GM21717 (cell line): ENCODE measurements around the gene ABRACL.
"Not testable (repeated sequence)": the region's sequence is repeated elsewhere in the genome, so short reads cannot be mapped to it uniquely, and the experiment has no call there.

Experiments
- ATAC-seq: cut with Tn5 transposase; IDR thresholded peaks from one replicate; pipeline ENCODE4 v1.9.1; 2021; ENCODE audit warnings: mild to moderate bottlenecking, moderate library complexity; ENCODE audit not compliant: unreplicated experiment

The ABRACL gene, protein sequence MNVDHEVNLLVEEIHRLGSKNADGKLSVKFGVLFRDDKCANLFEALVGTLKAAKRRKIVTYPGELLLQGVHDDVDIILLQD

DNA sequence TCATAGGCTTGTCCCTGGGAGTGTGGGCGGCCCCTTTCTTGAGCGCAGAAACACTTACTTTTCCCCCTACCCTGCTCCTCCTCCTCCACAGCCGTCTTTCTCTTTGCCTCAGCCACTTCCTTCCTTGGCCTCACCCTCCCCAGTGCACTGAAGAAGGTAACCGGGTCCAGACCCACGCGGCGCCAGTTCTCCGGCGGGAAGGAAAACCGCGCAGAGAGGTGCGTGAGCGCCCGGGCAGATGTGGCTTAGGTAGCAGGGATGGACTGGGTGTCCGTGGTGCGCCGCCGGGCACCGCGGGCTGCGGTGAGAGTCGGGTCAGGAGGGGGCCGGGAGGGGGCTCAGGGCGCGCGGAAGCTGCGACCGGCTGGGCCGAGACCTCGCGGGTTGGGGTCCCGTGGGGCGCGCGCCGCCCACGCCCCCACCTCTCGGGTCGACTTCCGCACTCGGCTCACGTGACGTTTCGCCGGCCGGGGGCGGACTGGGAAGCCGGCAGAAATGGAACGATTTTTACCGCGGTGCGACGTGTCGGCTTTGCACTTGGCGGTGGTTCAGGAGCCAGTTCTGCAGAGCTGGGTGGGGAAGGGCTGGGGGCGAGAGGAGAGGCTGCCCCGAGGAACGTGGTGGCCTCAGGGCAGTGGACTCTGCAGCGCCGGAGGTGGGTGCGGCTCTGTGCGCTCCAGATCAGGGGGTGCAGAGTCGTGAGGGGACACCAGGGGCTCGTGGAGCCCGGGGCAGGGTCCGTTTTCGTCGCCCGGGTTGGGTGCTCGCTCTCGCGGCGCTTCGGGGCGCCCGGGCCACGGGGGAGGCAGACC, at the start of gene ABRACL:
Gene ABRACL (plus strand): TSS at position 88 of the 812 bp plus-strand sequence. CDS start 5,416 bp downstream, outside the sequence.
- peak; percentile 71 for ATAC-seq

DNA sequence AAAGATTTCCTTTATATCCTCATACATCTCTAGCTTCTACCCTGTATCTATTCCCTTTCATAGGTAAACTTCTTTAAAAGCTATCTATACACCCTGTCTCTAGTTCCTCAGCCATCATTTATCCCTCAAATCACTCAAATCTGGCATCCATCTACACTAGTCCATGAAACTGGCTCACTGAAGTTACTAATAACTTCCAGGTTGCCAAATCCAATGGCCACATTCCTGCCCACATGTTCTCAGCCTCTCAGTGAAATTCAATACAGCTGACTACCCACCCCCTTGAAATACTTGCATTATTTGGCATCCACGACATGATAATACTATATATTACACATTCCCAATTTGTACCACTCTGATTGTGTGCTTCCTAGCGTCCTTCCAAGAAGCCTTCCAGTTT, 49.2 kb upstream of the ABRACL start:
- ATAC-seq: no peak

DNA sequence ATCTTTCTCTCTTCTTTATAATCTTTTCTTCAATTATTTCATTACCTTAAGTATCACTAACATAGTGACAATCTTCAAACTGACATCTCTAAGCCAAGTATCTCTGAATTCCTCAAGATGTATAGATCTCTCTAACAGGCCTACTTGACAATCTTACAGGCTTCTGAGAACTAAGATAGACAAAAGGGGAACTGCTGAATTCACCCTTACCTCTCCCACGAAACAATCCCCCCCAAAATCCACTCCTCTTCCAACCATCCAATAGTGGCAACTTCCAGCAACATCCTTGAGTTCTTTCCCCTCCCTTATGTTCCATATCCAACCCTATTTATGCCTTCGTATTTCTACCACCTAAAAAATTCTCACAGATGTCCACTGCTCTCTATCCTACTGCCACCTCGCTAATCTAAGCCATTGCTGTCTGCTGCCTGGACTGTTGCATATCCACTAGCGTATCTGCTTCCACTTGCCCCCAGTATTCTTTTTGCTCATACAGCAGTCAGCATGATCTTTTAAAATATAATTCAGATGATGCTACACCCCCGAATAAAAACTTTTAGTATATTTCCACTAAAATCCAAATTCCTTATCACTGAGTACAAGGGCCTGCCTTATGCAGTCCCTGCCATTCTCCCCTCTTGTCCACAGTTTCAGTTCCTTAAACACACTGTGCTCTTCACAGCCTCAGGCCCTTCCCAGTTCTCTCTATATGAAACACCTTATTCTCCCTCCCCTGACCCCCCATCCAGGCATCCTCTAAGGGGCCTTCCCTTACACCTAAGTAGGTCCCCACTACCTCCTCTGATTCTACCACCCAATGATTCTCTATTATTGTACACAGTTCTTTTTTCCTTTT, 48.5 kb upstream of the ABRACL start:
- peak; percentile 60 for ATAC-seq

DNA sequence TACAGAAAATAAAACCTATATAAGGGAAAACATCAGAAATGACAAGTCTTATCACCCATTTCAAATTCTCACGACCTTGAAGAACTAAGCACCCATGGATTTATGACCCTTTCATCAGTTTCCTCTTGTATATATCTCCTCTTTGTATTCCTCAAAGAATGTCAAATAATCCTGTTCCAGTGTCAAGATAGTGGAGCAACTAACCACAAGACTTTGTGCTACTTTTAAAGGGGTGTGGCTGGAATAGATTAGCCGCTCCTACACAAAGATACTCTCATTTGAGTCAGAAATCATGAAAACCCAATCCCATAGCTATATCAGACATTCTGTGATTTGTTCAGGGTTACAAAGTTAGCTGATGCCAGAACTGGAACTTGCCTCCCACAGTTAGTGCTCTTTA, 47.1 kb upstream of the ABRACL start:
- no peak for ATAC-seq

DNA sequence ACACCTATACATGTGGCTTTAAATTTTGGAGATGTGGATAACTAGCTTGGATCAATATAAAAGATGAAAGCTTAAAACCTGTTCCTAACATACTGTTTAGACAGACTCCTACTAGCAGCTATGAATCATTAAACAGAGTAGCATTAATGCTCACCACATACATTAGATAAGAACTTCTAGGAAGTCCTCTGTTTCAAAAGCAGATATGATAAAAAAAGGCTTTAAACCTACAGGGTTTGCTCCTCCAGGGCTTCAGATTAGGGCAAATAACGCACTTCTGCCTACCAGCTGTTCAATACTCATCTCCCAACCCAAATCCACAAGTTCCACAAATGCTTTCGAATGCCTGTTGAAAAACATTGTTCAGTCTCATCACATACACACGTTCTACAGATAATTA, 42.0 kb upstream of the ABRACL start:
- no peak for ATAC-seq

DNA sequence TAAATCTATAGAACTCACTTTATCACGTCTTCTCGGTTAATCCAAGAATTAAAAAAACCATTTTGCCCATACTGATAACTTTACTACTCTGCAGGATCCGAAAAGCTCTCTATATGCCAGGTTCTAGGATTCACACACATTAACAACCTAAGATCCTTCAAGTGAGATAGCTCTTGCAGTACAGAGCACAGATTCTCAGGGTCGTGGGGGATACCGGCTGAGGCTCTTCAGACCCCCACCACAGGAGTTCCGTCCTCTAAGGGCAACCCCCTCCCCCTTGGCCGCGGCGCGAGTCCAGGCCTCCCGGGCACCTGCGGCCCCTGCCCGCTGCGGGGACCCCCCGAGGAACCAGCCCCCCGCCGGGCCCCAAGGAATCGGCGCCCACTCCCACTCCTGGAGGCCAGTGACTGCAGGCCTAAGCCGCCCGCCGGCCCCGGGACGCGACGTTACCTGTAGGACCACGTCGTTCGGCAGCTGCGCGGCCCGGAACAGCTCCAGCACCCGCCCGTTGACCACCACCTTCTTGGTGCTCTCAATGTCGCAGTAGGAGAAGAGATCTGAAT, 41.4 kb upstream of the ABRACL start:
- peak; percentile 2 for ATAC-seq

DNA sequence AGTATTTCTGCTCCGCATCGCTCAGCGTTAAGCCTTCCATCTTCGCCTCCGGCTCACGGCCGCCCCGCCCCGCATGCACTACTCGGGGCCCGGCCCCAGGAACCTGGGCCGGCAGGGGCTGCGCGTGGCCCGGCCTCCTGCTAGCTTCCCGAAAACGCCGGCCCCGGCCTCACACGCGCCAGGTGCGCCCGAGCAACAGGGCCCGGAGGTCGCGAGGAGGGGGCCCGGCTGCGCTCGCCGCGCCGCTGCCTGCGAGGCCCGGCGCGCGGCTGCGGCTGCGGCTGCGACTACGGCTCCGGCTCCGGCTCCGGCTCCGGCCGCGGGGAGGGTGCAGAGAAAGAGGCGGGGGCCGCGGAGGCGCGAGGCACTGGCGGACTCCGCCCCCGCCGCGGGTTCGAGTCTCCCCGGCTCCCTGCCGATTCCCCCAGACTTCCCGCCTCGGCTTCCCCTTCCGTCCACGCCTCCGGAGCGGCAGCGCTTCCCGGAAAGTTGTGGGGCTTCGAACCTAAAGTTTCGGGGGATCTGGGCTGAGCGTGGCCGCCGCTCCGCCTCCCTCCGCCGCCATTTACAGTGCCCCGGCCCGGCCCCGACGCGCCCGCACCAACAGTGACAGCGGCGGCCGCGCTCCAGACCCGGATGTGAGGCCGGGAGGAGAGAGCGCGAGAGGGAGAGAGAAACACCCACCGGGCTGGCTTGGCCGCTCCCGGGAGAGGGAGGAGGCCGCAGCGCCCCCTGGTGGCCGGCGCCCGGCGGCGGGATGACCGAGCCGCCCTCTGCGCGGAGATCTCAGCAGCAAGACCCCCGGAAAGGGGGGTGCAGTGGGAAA, 40.7 kb upstream of the ABRACL start, which contains the start of gene REPS1:
Gene REPS1 (minus strand): TSS at position 611 of the 826 bp plus-strand sequence. CDS start 571 bp downstream, at position 40.
- peak; percentile 97 for ATAC-seq

DNA sequence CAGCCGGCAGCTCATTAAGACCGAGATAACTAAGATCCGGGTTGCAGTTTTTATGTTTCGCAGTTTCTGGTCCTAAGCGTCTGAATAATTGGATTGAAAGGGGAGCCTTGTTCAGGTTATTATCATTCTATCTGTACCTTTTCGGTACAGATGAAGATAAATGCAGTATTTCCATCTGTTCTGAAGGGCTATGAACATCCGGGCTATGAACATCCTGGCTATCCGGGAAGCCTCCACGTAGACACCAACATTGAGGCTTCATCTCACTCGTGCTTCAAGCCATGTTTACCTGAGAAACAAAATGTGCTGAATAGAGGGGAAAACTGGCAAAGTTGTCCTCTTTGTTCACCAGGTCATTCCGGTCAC, 40.1 kb upstream of the ABRACL start:
- peak; percentile 17 for ATAC-seq

DNA sequence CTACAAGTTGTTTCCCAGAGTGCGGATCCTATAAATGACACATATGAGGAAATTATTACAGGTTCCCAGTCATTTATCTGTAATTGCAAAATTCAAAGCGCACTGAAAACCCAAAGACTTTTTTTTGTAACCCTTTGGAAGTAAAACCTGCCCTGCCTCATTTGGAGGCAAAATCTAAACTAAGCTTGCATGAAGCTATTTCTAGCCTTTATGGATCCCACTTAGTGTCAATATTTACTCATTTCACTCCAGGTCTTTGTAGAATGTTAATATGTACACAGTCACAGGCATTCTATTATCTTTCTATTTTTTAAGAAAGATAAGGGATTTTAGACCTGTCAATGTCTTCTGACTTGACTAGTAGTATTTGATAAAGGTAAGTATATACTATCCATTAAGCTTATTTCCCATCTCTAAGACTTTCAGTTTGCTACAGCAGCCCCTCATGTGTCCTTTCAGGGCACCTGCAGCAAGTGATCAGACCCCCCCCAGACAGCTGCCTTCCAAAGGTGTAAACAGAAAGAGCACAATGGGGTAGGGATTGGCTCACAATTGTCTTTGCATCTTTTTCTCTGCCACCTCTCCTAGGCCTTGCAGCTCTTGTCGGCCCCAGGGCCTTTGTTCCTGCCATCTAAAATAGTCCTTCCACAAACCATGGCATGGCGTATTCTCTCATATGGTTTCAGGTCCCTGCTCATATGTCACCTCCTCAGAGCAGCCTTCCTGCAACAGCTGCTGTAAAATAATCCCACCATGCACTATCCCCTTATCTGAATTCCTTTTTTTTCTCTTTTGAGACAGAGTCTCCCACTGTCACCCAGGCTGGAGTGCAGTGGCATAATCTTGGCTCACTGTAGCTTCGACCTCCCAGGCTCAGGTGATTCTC, 39.2 kb upstream of the ABRACL start:
- ATAC-seq: no peak

DNA sequence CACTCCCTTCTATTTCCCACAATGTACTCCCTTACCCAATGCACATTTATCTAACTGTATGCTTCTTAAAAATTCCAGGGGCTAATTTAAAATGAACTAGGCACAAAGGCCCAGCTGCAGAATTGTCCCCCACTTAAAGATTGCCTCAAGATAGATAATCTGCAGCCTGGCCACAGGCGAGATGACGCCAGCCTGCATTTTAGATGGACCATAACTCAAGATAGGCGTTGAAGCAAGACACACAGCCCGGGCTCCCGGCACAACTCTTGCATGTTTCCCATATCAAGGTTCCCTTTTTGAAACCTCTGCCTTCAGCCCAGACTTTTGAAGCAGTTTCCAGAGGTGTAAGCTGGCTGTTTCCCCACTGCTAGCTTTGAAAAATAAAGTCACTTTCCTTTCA, 37.3 kb upstream of the ABRACL start:
- no peak for ATAC-seq

DNA sequence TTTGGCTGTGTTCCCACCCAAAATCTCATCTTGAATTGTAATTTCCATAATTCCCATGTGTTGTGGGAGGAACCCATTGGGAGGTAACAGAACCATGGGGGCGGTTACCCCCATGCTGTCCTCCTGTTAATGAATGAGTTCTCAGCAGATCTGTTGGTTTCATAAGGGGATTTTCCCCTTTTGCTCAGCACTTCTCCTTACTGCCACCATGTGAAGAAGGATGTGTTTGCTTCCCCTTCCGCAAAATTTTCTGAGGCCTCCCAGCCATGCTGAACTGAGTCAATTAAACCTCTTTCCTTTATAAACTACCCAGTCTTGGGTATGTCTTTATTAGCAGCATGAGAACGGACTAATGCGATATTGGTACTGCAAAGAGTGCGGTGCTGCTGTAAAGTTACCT, 35.6 kb upstream of the ABRACL start:
- ATAC-seq: not testable (repeated sequence)

DNA sequence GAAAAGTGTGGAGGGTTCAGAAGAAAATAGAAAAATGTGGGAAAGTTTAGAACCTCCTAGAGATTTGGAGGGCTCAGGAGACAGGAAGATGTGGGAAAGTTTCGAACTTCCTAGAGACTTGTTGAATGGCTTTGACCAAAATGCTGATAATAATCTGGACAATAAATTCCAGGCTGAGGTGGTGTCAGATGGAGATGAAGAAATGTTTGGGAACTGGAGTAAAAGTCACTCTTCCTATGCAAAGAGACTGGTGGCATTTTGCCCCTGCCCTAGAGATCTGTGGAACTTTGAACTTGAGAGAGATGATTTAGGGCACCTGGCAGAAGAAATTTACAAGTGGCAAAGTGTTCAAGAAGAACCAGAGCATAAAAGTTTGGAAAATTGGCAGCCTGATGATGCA, 35.1 kb upstream of the ABRACL start:
- ATAC-seq: not testable (repeated sequence)

DNA sequence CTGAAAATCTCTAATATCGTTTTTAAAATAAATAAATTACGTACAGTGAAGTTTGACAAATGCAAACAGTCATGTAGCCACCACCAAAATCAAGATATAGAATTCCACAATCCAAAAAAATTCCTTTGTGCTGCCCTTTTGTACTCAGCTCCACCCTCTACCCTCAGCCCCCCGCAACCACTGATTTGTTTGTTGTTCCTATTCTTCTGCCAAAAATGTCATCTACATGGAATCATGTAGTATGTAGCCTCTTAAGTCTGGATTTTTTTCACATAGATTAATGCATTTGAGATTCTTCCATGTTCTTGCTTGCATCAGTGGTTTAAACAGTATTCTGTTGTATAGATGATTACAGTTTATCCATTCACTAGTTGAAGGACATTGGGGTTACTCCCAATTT, 32.0 kb upstream of the ABRACL start:
- no peak for ATAC-seq

DNA sequence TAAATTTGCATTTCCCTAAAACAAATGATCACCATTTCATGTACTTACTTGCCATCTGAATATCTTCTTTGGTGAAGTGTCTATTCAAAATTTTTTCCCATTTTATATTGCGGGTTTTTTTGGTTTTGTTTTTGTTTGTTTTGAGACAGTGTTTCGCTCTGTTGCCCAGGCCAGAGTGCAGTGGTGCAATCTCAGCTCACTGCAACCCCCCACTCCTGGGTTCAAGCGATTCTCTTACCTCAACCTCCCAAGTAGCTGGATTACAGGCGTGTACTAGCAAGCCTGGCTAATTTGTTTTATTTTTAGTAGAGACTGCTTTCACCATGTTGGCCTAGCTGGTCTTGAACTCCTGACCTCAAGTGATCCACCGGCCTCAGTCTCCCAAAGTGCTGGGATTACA, 31.4 kb upstream of the ABRACL start:
- ATAC-seq: no peak

DNA sequence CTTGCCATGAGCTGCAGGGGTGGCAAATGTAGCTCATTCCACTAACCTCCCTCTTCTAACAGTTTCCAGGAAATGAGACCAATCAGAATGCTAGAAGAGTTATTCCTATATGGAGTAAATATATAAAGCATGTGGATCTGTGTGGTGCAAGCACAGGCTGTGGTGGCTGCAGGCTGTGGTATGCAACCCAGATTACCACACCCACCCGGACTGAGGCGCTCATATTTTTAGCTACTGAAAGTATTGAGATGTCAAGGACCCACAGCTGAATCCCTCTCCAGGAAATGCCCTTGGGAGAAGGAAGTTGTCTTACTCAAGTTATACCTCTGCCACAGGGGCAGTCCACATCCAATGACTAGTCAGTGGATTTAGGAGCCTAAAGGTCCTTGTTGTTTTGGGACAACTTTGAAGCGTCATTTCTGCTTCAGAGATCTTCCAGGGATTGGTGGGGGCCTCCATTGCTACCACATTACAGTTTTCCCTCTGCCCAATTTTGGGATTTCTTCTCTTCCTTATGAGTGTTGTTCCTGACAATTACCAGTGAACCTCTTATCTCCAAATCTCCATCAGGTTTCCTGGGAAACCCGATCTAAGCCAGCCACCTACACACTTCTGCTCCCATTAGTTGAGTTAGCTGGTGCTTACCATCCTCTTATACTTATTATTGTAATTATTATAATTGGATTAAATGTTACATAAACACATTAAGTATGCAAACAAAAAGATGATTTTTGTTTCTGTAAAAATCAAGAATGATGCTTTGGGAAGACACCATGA, 28.4 kb upstream of the ABRACL start:
- ATAC-seq: no peak

DNA sequence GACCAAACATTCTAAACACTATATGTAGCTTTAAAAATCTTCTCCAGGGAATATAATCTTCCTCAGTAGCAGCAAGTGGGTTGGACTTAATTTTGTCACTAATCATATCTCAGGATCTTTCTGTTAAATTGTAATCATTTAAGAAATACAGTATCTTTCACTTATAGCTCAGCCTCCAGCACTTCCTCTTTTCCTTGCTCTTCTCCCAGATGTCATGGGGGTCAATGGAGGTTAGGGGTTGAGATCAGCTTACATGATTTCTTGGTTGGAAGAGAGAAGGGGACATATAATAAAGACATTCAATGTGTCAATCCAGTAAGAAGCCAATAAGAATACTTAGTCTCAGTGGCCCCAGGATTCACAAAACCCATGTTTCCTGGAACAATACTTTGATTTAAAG, 24.8 kb upstream of the ABRACL start:
- no peak for ATAC-seq

DNA sequence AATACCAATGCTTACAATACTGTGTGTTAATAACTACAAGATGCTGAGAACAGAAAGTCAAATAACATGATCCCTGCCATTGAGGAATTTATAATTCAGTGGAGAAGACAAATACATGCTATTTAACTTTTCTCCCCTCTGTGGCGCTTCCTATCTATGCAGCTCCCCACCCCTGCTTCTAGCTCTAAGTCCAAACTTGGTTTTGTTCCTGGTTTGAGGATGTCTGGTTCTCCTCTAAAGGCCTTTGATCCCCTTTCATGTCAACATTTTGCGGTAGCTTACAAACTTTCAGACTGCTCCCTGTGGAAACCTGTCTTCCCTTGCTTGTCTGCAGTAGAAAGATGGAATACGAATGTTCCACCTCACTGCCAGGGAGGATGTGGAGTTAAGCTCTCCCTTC, 22.1 kb upstream of the ABRACL start:
- ATAC-seq: no peak

DNA sequence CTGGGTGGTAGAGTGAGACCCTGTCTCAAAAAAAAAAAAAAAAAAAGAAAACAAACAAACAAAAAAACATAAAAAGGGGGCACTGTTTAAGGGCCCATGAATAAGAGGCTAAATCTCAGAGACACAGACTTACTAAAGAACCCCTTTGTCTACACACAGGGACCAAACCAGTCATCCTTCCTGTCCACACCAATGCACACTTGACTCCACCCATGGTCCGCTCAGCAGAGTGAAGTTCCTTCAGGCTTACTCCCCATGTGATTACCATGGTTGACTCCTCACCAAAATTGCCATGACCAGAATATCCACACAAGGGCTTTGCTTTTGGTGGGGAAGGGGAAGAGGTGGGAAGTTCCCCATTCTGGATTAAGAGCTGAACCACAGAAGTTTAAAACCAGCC, 21.1 kb upstream of the ABRACL start:
- no peak for ATAC-seq

DNA sequence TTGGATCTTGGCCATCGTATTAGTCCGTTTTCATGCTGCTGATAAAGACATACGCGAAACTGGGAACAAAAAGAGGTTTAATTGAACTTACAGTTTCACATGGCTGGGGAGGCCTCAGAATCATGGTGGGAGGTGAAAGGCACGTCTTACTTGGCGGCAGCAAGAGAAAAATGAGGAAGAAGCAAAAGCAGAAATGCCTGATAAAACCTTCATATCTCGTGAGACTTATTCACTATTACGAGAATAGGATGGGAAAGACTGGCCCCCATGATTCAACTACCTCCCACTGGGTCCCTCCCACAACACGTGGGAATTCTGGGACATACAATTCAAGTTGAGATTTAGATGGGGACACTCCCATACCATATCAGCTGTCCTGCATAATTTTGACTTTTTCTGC, 20.4 kb upstream of the ABRACL start:
- ATAC-seq: no peak
